ENCODE data around the gene TAS2R31.

- TF ChIP-seq CTCF (conservative IDR thresholded peaks at IDR 0.05 in 1 of 2, IDR thresholded peaks at IDR 0.05 in 1 of 2; ENCODE audit: low read depth in 1 of 2, low read length in 2 of 2) (no peak), EZH2 (IDR thresholded peaks at IDR 0.05; ENCODE audit: low read length, missing control alignments) (no peak)
Observed at GRCh38 chr12:11069854-11070365, 38.7 kb upstream of the TAS2R31 start.
